ENCODE results near the gene IL17B. TPM values are rescaled to one million over a fixed set of nuclear protein-coding genes. Genes with fewer than 3 reads are reported as not detected.

IL17B gene, protein sequence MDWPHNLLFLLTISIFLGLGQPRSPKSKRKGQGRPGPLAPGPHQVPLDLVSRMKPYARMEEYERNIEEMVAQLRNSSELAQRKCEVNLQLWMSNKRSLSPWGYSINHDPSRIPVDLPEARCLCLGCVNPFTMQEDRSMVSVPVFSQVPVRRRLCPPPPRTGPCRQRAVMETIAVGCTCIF
- 2.7 TPM for total RNA-seq

DNA sequence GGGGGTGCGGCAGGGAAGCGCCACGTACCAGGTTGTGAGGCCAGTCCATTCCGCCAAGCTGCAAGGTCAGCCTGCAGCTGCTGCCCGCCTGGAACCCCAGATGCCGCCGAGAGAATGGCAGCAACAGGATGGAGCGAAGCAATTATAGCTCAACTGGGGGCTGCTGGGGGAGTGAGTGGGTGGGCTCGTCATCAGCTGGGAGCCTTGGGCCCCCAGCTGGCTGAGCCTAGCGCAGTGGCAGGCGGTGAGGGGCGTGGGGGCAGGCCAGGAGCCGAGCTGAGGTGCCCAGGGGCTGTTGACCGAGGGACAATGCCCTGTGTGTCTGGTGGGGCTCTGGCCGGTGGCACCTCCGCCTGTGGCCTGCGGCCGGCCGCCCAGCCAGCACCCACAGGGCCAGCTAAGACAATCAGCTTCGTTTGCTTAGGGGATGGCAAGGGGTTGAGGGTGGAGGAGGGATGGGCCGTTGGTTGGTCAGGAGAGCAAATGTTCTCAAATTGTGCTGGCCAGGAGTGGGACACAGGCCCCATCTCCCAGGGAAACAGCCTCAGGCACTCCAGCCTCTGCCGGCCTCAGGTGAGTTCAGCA is at the start of gene IL17B:
TSS of gene IL17B (minus strand) at position 116 of the 585 bp plus-strand sequence. CDS start at position 49, 67 bp downstream.
- no peak within 1 kb of the TSS for H3K4me3 ChIP-seq

DNA sequence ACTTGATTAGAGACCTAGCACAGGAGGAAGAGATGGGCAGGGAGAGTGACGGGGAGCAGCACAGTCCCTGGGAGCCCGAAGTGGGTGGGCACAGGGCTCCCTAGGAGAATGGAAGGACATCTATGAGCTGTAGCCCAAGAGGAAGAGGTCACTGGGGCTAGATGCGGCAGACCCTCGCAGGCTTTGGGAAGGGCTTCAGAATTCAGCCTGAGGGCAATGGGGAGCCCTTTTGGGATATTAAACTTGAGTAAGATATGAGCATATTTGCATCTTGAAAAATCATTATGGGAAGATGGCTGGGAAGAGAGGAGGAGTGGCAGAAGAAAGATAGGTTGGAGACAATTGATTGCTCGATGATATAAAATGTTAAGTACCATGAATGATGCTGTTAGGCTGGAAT is 48.9 kb upstream of the IL17B start:
- Histone ChIP-seq H3K4me3 (no peak overlapping the region), H3K9me3 (no peaks in the 10 kb centered on the region), H3K27ac (no peak overlapping the region), H3K4me1 (peaks cover 39% of the 10 kb centered on the region), H3K36me3 (peaks cover 0 to 47% of the 10 kb centered on the region in 2 donors), H3K27me3 (no peaks in the 10 kb centered on the region)
- intact Hi-C loops (cut with DNase I) = no loop called here
- no peak for DNase-seq (ENCODE audit: extremely low spot score in 2 of 2)
- TF ChIP-seq, protein P1, sequence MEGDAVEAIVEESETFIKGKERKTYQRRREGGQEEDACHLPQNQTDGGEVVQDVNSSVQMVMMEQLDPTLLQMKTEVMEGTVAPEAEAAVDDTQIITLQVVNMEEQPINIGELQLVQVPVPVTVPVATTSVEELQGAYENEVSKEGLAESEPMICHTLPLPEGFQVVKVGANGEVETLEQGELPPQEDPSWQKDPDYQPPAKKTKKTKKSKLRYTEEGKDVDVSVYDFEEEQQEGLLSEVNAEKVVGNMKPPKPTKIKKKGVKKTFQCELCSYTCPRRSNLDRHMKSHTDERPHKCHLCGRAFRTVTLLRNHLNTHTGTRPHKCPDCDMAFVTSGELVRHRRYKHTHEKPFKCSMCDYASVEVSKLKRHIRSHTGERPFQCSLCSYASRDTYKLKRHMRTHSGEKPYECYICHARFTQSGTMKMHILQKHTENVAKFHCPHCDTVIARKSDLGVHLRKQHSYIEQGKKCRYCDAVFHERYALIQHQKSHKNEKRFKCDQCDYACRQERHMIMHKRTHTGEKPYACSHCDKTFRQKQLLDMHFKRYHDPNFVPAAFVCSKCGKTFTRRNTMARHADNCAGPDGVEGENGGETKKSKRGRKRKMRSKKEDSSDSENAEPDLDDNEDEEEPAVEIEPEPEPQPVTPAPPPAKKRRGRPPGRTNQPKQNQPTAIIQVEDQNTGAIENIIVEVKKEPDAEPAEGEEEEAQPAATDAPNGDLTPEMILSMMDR (IDR thresholded peaks at IDR 0.05) = no peak
- TF ChIP-seq POLR2A (IDR thresholded peaks at IDR 0.05) = no peak
- peak in 1 of 2 donors; percentile 50 for TF ChIP-seq POLR2AphosphoS5 (IDR thresholded peaks at IDR 0.05; ENCODE audit: insufficient read depth in 1 of 2, low read depth in 1 of 2)

More for the DNA sequence above, at the start of gene IL17B:
- Histone ChIP-seq H3K36me3 (no peaks in the 10 kb centered on the region), H3K27ac (peak within 1 kb of the TSS; percentile 62), H3K9me3 (no peaks in the 10 kb centered on the region), H3K4me1 (peaks cover 28% of the 10 kb centered on the region), H3K27me3 (no peaks in the 10 kb centered on the region)
- TF ChIP-seq, protein P1 (IDR thresholded peaks at IDR 0.05) = no peak
- TF ChIP-seq POLR2A (IDR thresholded peaks at IDR 0.05) (no peak), POLR2AphosphoS5 (IDR thresholded peaks at IDR 0.05; ENCODE audit: insufficient read depth in 1 of 2, low read depth in 1 of 2) (no peak)
- intact Hi-C loops (cut with DNase I) = loop anchor here (5.0 kb wide), 1 partner anchor 173 kb away; the partner anchor contains the start of gene CSNK1A1
- DNase-seq (ENCODE audit: extremely low spot score in 2 of 2) = no peak

DNA sequence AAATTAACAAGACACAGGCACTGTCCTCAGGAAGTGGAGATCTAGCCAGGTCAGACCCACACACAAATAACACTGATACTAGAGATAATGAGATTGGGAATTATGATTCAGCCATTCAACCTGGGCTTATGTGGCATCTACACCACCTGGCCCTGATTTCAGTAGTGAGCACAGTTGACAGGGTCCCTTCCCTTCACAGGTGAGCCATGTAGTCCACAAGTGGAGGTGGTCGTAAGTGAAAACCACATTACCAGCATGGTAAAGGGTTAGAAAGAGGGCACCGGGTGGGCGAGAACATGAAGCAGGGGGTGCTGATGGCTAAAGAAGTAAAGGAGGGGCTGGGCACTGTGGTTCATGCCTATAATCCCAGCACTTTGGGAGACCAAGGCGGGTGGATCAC is 48.3 kb upstream of the IL17B start:
- intact Hi-C loops (cut with DNase I) = no loop called here
- TF ChIP-seq POLR2A (IDR thresholded peaks at IDR 0.05) = no peak
- TF ChIP-seq, protein P1 (IDR thresholded peaks at IDR 0.05) = no peak
- no peak for TF ChIP-seq POLR2AphosphoS5 (IDR thresholded peaks at IDR 0.05; ENCODE audit: insufficient read depth in 1 of 2, low read depth in 1 of 2)
- Histone ChIP-seq H3K4me3 (no peak overlapping the region), H3K36me3 (peaks cover 0 to 47% of the 10 kb centered on the region in 2 donors), H3K27me3 (no peaks in the 10 kb centered on the region), H3K9me3 (no peaks in the 10 kb centered on the region), H3K27ac (peak overlapping the region; percentile 22), H3K4me1 (peaks cover 46% of the 10 kb centered on the region)
- no peak for DNase-seq (ENCODE audit: extremely low spot score in 2 of 2)

DNA sequence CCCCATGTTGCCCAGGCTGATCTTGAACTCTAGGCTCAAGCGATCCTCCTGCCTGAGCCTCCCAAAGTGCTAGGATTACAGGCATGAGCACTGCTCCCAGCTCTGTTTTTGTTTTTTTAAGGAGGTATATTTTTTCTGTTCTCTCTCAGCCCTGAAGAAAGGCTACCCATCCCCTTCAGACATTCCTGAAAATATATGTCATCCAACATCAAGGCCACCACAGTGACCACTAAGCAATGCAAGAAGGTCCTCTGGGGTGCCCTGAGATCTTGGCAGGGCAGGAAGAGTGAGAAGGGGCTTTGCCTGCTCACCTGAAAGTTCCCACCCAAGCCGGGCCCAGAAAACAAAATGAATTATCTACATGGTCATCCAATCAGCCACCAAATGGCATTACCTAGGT is 47.8 kb upstream of the IL17B start:
- Histone ChIP-seq H3K4me1 (peaks cover 50% of the 10 kb centered on the region), H3K36me3 (peaks cover 0 to 47% of the 10 kb centered on the region in 2 donors), H3K27ac (peak overlapping the region; percentile 22), H3K27me3 (no peaks in the 10 kb centered on the region), H3K4me3 (no peak overlapping the region), H3K9me3 (no peaks in the 10 kb centered on the region)
- TF ChIP-seq POLR2AphosphoS5 (IDR thresholded peaks at IDR 0.05; ENCODE audit: insufficient read depth in 1 of 2, low read depth in 1 of 2) = no peak
- no peak for TF ChIP-seq POLR2A (IDR thresholded peaks at IDR 0.05)
- TF ChIP-seq, protein P1 (IDR thresholded peaks at IDR 0.05) = no peak
- intact Hi-C loops (cut with DNase I) = no loop called here
- no peak for DNase-seq (ENCODE audit: extremely low spot score in 2 of 2)

DNA sequence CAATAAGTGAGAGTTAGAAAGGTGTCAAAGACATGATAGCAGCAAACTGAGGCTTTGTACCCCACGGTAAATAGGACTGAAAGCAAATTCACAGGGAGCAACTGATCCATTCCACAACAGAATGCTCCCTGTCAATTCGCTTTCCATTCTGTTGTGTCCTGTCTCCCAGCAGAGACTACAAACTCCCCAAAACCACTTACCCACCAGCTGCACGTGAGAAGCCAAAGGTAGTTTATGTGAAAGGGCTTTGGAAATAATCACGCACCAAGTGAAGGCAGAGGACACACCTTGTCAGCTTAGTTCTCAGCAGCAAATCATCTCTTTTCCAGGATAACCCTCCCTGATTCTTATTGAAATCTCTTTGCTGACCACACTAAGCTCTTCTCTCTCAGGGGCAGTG is 46.6 kb upstream of the IL17B start:
- Histone ChIP-seq H3K36me3 (peaks cover 0 to 47% of the 10 kb centered on the region in 2 donors), H3K4me3 (no peak overlapping the region), H3K9me3 (no peaks in the 10 kb centered on the region), H3K27me3 (no peaks in the 10 kb centered on the region), H3K4me1 (peaks cover 57% of the 10 kb centered on the region), H3K27ac (peak overlapping the region; percentile 52)
- TF ChIP-seq POLR2AphosphoS5 (IDR thresholded peaks at IDR 0.05; ENCODE audit: insufficient read depth in 1 of 2, low read depth in 1 of 2) (no peak), POLR2A (IDR thresholded peaks at IDR 0.05) (no peak)
- TF ChIP-seq, protein P1 (IDR thresholded peaks at IDR 0.05) = no peak
- DNase-seq (ENCODE audit: extremely low spot score in 2 of 2) = no peak
- intact Hi-C loops (cut with DNase I) = no loop called here
